K562 (cell line): ENCODE measurements around the gene GTPBP2. TPM values are rescaled to one million over a fixed set of nuclear protein-coding genes. Genes with fewer than 3 reads are reported as not detected.

Source experiments
- ATAC-seq: fragments of 200-7000 bp; cut with Tn5 transposase; 3 replicates; pipeline ENCODE4 v1.9.1; 2020; ENCODE audit warnings: moderate library complexity
- BruUV-seq: library from RNA; stranded (reverse); fragments of 400-500 nt; replicated peaks from 2 replicates; lab custom pipeline; 2021; lab: Mats Ljungman, UMichigan
- CTCF ChIA-PET: fragments of 300-600 bp; formaldehyde crosslinking; extraction: SDS; loops from one replicate; lab custom pipeline; 2021; ENCODE audit warnings: low intra/inter-chr PET ratio; lab: Yijun Ruan, JAX
- POLR2A ChIA-PET: fragments of 300-600, 350-650 bp; sonication (Branson Sonifier 250); formaldehyde crosslinking; extraction: SDS; loops from one replicate; lab custom pipeline; 2021; ENCODE audit warnings: antibody characterized with exemption, inconsistent platforms; lab: Yijun Ruan, JAX
- DNase-seq, 4 experiments: peaks; one replicate each; pipeline versions ENCODE4 v3.0.0 to v3.0.0-alpha.2; 2011 to 2018; ENCODE audit warnings: low spot score in 3 of 4, mixed read lengths in 3 of 4; ENCODE audit errors: extremely low read depth in 1 of 4
- FAIRE-seq: peaks from 2 replicates; lab custom pipeline; 2011; peaks lifted over from hg19 to GRCh38; lab: Jason Lieb, UNC
- H2AFZ ChIP-seq: 2 replicates; pipeline ENCODE4 v1.6.0; 2011; ENCODE audit warnings: low read depth, low read length, control low read depth, inconsistent platforms
- H3K27ac ChIP-seq: fragments of 200-600 bp; 3 replicates; pipeline ENCODE4 v1.8.0; 2011; ENCODE audit warnings: low read depth, mild to moderate bottlenecking, control low read depth, inconsistent platforms, low read length, moderate library complexity, mixed read lengths; ENCODE audit errors: extremely low read depth
- H3K27me3 ChIP-seq, 2 experiments: fragments of 300-600 bp in 1 of 2; 2 replicates in 1 of 2; 3 replicates in 1 of 2; pipeline versions ENCODE4 v1.6.0 to v1.8.0; 2011; ENCODE audit warnings: inconsistent platforms in 2 of 2, low read length in 2 of 2, mild to moderate bottlenecking in 1 of 2, mixed read lengths in 1 of 2, moderate library complexity in 1 of 2; ENCODE audit not compliant: control insufficient read depth in 2 of 2, insufficient read depth in 2 of 2
- H3K36me3 ChIP-seq: fragments of 300-600 bp; 3 replicates; pipeline ENCODE4 v1.8.0; 2011; ENCODE audit warnings: mild to moderate bottlenecking, low read length, inconsistent platforms; ENCODE audit not compliant: control insufficient read depth, insufficient read depth
- H3K4me1 ChIP-seq, 2 experiments: fragments of 200-600 bp in 1 of 2; replicated peaks in 1 of 2; 2 replicates in 1 of 2; 3 replicates in 1 of 2; pipeline versions ENCODE4 v1.5.1 to v1.8.0; 2011; ENCODE audit warnings: inconsistent platforms in 2 of 2, low read length in 2 of 2, mild to moderate bottlenecking in 1 of 2, mixed read lengths in 1 of 2, moderate library complexity in 1 of 2; ENCODE audit not compliant: control insufficient read depth in 2 of 2, insufficient read depth in 2 of 2
- H3K4me2 ChIP-seq: 2 replicates; pipeline ENCODE4 v1.6.1; 2011; ENCODE audit warnings: low read length, control low read depth, inconsistent platforms, mixed read lengths; ENCODE audit not compliant: insufficient read depth
- H3K4me3 ChIP-seq: fragments of 200-600 bp; sonication (generic), shearing (Covaris generic); 2 replicates; pipeline ENCODE4 v1.5.1; 2016; ENCODE audit warnings: control low read depth, inconsistent platforms
- H3K79me2 ChIP-seq: fragments of 200-600 bp; 3 replicates; pipeline ENCODE4 v1.8.0; 2011; ENCODE audit warnings: low read length, inconsistent platforms; ENCODE audit not compliant: control insufficient read depth, insufficient read depth
- H3K9ac ChIP-seq, 2 experiments: 2 replicates each; pipeline versions ENCODE4 v1.6.0 to v1.6.1; 2011; ENCODE audit warnings: low read depth in 2 of 2, low read length in 2 of 2, control low read depth in 1 of 2, inconsistent platforms in 1 of 2, mild to moderate bottlenecking in 1 of 2, mixed read lengths in 1 of 2; ENCODE audit not compliant: insufficient read depth in 1 of 2
- H3K9me1 ChIP-seq: one replicate; pipeline ENCODE4 v1.6.0; 2011; ENCODE audit warnings: inconsistent platforms, mild to moderate bottlenecking, low read length, moderate library complexity; ENCODE audit not compliant: control insufficient read depth, insufficient read depth
- H3K9me3 ChIP-seq: replicated peaks from 2 replicates; pipeline ENCODE4 v1.5.1; 2011; ENCODE audit warnings: low read depth, low read length, inconsistent platforms; ENCODE audit not compliant: control insufficient read depth, insufficient read depth
- H4K20me1 ChIP-seq: replicated peaks from 2 replicates; pipeline ENCODE4 v1.6.1; 2011; ENCODE audit warnings: low read length, inconsistent platforms, mixed read lengths; ENCODE audit not compliant: control insufficient read depth, insufficient read depth
- ZKSCAN1 ChIP-seq: fragments of 150-350 bp; IDR thresholded peaks from 2 replicates; pipeline ENCODE4 v1.6.1; 2016; ENCODE audit warnings: low read depth, low read length
- WGBS: fragments of 100-300 bp; shearing (Covaris generic); methylation state at CpG from one replicate; pipeline ENCODE4 v1.1.6; 2016; ENCODE audit warnings: low coverage, mixed read lengths; ENCODE audit not compliant: insufficient coverage; ENCODE audit errors: missing lambda C conversion rate; 5-methylcytosine and 5-hydroxymethylcytosine counted together
- in situ Hi-C: fragments of 300-500 bp; cut with MboI; formaldehyde crosslinking; loops from 4 replicates; pipeline ENCODE4 v1.15.0; 2018; ENCODE audit warnings: inconsistent platforms, mixed read lengths
- intact Hi-C: fragments of 100-400 bp; cut with micrococcal nuclease; formaldehyde crosslinking; loops from 2 replicates; pipeline ENCODE4 v1.14.2; 2022
- polyA plus RNA-seq, 8 experiments: library from polyadenylated mRNA; depleted of rRNA in 4 of 8; stranded (reverse) in 5 of 8; unstranded in 3 of 8; fragments of >200 nt; fragmentation: Nextera tagmentation in 2 of 8; fragmentation: Illumina TruSeq in 1 of 8; extraction: Ambion mirVana in 2 of 8; extraction: Trizol in 1 of 8; gene quantifications; 2 replicates each; pipeline versions ENCODE4 v1.2.1 to v1.2.3, GENCODE V29; 2011 to 2014; ENCODE audit warnings: inconsistent platforms in 1 of 8, missing spikeins in 1 of 8
- total RNA-seq, 7 experiments: library from RNA; depleted of rRNA in 6 of 7; stranded (reverse); fragments of >200 nt in 6 of 7; fragmentation: Illumina TruSeq in 2 of 7; extraction: Trizol in 2 of 7; gene quantifications; 2 replicates each; pipeline versions ENCODE4 v1.2.1 to v1.2.3, GENCODE V29; 2011 to 2021; ENCODE audit warnings: low replicate concordance in 1 of 7
- TF ChIP-seq, protein P1 (sequence below): fragments of 450-650 bp; IDR thresholded peaks from 2 replicates; pipeline ENCODE4 v1.6.1; 2016; ENCODE audit warnings: borderline replicate concordance

The GTPBP2 gene
- total and polyA plus RNA-seq, 9 of the 15 experiments (the other 6 are each of a cell fraction or from before 2014, with no cell fraction given): 48.4 to 196 (median 111) TPM

DNA sequence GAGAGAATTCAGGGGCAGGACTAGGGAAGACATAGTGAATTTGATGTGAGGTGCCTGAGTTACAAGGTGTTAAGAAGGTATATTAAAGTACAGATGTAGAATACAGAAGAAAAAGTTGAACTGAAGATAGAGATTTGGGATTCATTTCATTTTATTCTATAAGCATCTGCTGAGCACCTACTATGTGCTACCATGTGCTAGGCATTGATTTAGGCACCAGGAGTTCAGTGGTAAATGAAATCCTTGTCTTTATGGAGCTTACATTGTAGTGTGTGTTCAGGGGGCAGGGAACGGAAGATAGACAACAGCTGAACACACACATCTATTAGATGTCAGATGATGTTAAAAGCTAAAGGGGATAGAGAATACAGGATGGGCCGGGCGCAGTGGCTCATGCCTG, 18.5 kb upstream of the GTPBP2 start:
- CTCF ChIA-PET: no interaction called here

More for the DNA sequence above, 18.5 kb upstream of the GTPBP2 start:
- Histone ChIP-seq H3K27ac (no peak overlapping the region), H3K79me2 (peaks cover 1% of the 10 kb centered on the region; the same call in 2 of the 3 replicates), H3K9me1 (no peaks in the 10 kb centered on the region), H3K36me3 (peaks cover 3% of the 10 kb centered on the region; the same call in 1 of the 3 replicates), H3K27me3 (no peaks in the 10 kb centered on the region), H3K4me2 (no peak overlapping the region), H3K9ac (no peak overlapping the region), H3K4me1 (peaks cover 1 to 11% of the 10 kb centered on the region in 2 experiments; a peak in 3 of 5 replicates), H2AFZ (no peak overlapping the region), H4K20me1 (no peaks in the 10 kb centered on the region), H3K4me3 (no peak overlapping the region), H3K9me3 (no peaks in the 10 kb centered on the region)
- in situ Hi-C loops (no loop called here), intact Hi-C loops (no loop called here)
- peak; percentile 89 for TF ChIP-seq ZKSCAN1
- TF ChIP-seq, protein P1, sequence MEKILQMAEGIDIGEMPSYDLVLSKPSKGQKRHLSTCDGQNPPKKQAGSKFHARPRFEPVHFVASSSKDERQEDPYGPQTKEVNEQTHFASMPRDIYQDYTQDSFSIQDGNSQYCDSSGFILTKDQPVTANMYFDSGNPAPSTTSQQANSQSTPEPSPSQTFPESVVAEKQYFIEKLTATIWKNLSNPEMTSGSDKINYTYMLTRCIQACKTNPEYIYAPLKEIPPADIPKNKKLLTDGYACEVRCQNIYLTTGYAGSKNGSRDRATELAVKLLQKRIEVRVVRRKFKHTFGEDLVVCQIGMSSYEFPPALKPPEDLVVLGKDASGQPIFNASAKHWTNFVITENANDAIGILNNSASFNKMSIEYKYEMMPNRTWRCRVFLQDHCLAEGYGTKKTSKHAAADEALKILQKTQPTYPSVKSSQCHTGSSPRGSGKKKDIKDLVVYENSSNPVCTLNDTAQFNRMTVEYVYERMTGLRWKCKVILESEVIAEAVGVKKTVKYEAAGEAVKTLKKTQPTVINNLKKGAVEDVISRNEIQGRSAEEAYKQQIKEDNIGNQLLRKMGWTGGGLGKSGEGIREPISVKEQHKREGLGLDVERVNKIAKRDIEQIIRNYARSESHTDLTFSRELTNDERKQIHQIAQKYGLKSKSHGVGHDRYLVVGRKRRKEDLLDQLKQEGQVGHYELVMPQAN: no peak
- no TSS peak for BruUV-seq
- FAIRE-seq: no peak
- POLR2A ChIA-PET: interaction anchor here (0.7 to 10.9 kb wide), 9 partner anchors 7 to 376 kb away, joined by 3 to 206 read pairs (median 4); partner anchors contain the start of genes GTPBP2 and MAD2L1BP
- ATAC-seq: no peak
- WGBS: 80% methylated on average over 3 of the region's 3 CpGs
- no peak for DNase-seq
